GM19328 (cell line): ENCODE results near the gene ARMH1.
"Not testable (repeated sequence)": the region's sequence is repeated elsewhere in the genome, so short reads cannot be mapped to it uniquely, and the experiment has no call there.

Experiments used
- ATAC-seq: cut with Tn5 transposase; IDR thresholded peaks from one replicate; pipeline ENCODE4 v1.9.1; 2021; ENCODE audit warnings: mild to moderate bottlenecking, moderate library complexity; ENCODE audit not compliant: unreplicated experiment

ARMH1 gene

GRCh38 chr1:44720281-44720680, 45.8 kb downstream of the ARMH1 start:
- ATAC-seq, result no peak

- ATAC-seq, result peak; percentile 63
Observed at GRCh38 chr1:44721485-44722361, 47.2 kb downstream of the ARMH1 start.

GRCh38 chr1:44723064-44723463, 48.5 kb downstream of the ARMH1 start:
- ATAC-seq, result no peak

GRCh38 chr1:44723496-44724295, 49.2 kb downstream of the ARMH1 start:
- no peak for ATAC-seq

- no peak for ATAC-seq
Observed at GRCh38 chr1:44724296-44724954, 49.9 kb downstream of the ARMH1 start.

- no peak for ATAC-seq
Observed at GRCh38 chr1:44724955-44725698, 50.6 kb downstream of the ARMH1 start.

GRCh38 chr1:44730741-44731512, 56.4 kb downstream of the ARMH1 start, which contains the start of gene RNU5D-1:
Gene RNU5D-1 (minus strand): TSS chr1:44731170.
- peak; percentile 63 for ATAC-seq

GRCh38 chr1:44733365-44733764, 58.9 kb downstream of the ARMH1 start:
- no peak for ATAC-seq

- ATAC-seq, result no peak
Observed at GRCh38 chr1:44733784-44734183, 59.3 kb downstream of the ARMH1 start.

GRCh38 chr1:44735992-44736391, 61.5 kb downstream of the ARMH1 start:
- ATAC-seq, result no peak

GRCh38 chr1:44738953-44739306, 64.4 kb downstream of the ARMH1 start:
- ATAC-seq, result not testable (repeated sequence)

- ATAC-seq, result peak; percentile 97
Observed at GRCh38 chr1:44739307-44740178, 65.0 kb downstream of the ARMH1 start, which contains the start of gene KIF2C. Gene KIF2C (plus strand): TSS chr1:44739837. CDS start chr1:44739933, 96 bp downstream.

- ATAC-seq, result no peak
Observed at GRCh38 chr1:44740179-44740617, 65.7 kb downstream of the ARMH1 start.

- no peak for ATAC-seq
Observed at GRCh38 chr1:44743211-44743610, 68.7 kb downstream of the ARMH1 start.

GRCh38 chr1:44747878-44748277, 73.4 kb downstream of the ARMH1 start:
- no peak for ATAC-seq

GRCh38 chr1:44757420-44757819, 82.9 kb downstream of the ARMH1 start:
- no peak for ATAC-seq

- no peak for ATAC-seq
Observed at GRCh38 chr1:44759077-44759476, 84.6 kb downstream of the ARMH1 start.

- ATAC-seq, result no peak
Observed at GRCh38 chr1:44760876-44761275, 86.4 kb downstream of the ARMH1 start.

GRCh38 chr1:44766421-44766820, 91.9 kb downstream of the ARMH1 start:
- ATAC-seq, result not testable (repeated sequence)
